RWPE1 (cell line): ENCODE data around the gene ILK.

Experiments used
- CTCF ChIA-PET: fragments of 350-600 bp; sonication (Branson Sonifier 250); formaldehyde crosslinking; extraction: SDS; loops from one replicate; lab custom pipeline; 2021; lab: Yijun Ruan, JAX
- POLR2A ChIA-PET: fragments of 400-600 bp; formaldehyde crosslinking; extraction: SDS; loops from one replicate; lab custom pipeline; 2020; ENCODE audit warnings: antibody characterized with exemption; ENCODE audit not compliant: low non-redundant PET; lab: Yijun Ruan, JAX
- DNase-seq: peaks from one replicate; pipeline ENCODE4 v3.0.0; 2012; ENCODE audit warnings: low spot score
- H3K27ac ChIP-seq: fragments of 450-650 bp; 2 replicates; pipeline ENCODE4 v1.5.1; 2017
- TF ChIP-seq, protein P1 (sequence below): fragments of 450-650 bp; conservative IDR thresholded peaks from 2 replicates; pipeline ENCODE4 v1.5.1; 2017; ENCODE audit warnings: low read depth, mild to moderate bottlenecking

Gene ILK

GRCh38 chr11:6604081-6604626, 580 bp downstream of the ILK start:
- TF ChIP-seq, protein P1, sequence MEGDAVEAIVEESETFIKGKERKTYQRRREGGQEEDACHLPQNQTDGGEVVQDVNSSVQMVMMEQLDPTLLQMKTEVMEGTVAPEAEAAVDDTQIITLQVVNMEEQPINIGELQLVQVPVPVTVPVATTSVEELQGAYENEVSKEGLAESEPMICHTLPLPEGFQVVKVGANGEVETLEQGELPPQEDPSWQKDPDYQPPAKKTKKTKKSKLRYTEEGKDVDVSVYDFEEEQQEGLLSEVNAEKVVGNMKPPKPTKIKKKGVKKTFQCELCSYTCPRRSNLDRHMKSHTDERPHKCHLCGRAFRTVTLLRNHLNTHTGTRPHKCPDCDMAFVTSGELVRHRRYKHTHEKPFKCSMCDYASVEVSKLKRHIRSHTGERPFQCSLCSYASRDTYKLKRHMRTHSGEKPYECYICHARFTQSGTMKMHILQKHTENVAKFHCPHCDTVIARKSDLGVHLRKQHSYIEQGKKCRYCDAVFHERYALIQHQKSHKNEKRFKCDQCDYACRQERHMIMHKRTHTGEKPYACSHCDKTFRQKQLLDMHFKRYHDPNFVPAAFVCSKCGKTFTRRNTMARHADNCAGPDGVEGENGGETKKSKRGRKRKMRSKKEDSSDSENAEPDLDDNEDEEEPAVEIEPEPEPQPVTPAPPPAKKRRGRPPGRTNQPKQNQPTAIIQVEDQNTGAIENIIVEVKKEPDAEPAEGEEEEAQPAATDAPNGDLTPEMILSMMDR, result no peak
- ChIA-PET CTCF (interaction anchor here (0.6 kb wide), 1 partner anchor 61 kb away, joined by 3 read pairs; no protein-coding TSS in a partner anchor), POLR2A (interaction anchor here (0.6 kb wide), 1 partner anchor 14 kb away, joined by 3 read pairs; no protein-coding TSS in a partner anchor)
- peak; percentile 53 for DNase-seq
- H3K27ac ChIP-seq, result peak overlapping the region; percentile 92

- TF ChIP-seq, protein P1, result no peak
- ChIA-PET POLR2A (no interaction called here), CTCF (no interaction called here)
- peak overlapping the region; percentile 92; the same call in 1 of the 2 replicates for H3K27ac ChIP-seq
- no peak for DNase-seq
These were observed 1.2 kb downstream of the ILK start for GRCh38 chr11:6604790-6605189.

GRCh38 chr11:6606471-6607189, 3.1 kb downstream of the ILK start:
- CTCF ChIA-PET, result interaction anchor here (0.6 kb wide), 3 partner anchors 82 to 131 kb away, joined by 4 read pairs; no protein-coding TSS in a partner anchor
- peak; percentile 84 for DNase-seq
- POLR2A ChIA-PET, result interaction anchor here (0.5 to 0.6 kb wide), 2 partner anchors 39 to 77 kb away, joined by 3 read pairs; partner anchors contain the start of gene MRPL17
- H3K27ac ChIP-seq, result peak overlapping the region; percentile 88
- TF ChIP-seq, protein P1, result no peak

GRCh38 chr11:6607190-6607795, 3.7 kb downstream of the ILK start:
- no peak for DNase-seq
- H3K27ac ChIP-seq, result peak overlapping the region; percentile 88
- CTCF ChIA-PET, result interaction anchor here (0.6 kb wide), 2 partner anchors 68 to 99 kb away, joined by 4 read pairs; no protein-coding TSS in a partner anchor
- TF ChIP-seq, protein P1, result no peak
- POLR2A ChIA-PET, result interaction anchor here (0.6 kb wide), 1 partner anchor 76 kb away, joined by 3 read pairs; the partner anchor contains the start of gene MRPL17

DNA sequence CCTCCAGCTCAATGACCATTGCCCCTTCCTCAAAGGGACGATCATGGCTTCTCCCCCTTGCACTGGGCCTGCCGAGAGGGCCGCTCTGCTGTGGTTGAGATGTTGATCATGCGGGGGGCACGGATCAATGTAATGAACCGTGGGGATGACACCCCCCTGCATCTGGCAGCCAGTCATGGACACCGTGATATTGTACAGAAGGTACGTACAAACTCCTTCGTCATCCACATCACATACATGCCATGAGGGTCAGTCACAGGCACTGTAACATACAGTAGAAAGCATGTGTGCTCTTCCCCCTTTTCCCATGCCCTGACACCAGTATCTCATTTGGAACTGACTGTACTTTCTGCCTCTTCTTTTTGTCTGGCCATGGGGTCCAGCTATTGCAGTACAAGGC, 4.4 kb downstream of the ILK start:
- TF ChIP-seq, protein P1, result no peak
- ChIA-PET POLR2A (no interaction called here), CTCF (interaction anchor here (0.6 kb wide), 1 partner anchor 69 kb away, joined by 4 read pairs; no protein-coding TSS in a partner anchor)
- peak overlapping the region; percentile 36; the same call in 1 of the 2 replicates for H3K27ac ChIP-seq
- no peak for DNase-seq
